Measurements from ENCODE around the gene SGIP1. TPM values are rescaled to one million over a fixed set of nuclear protein-coding genes. Genes with fewer than 3 reads are reported as not detected.

Gene SGIP1
- total RNA-seq, 3 donors from 2014 or later = 3.1 to 6.6 (median 3.5) TPM

- TF ChIP-seq POLR2A (IDR thresholded peaks at IDR 0.05) (no peak), POLR2AphosphoS5 (IDR thresholded peaks at IDR 0.05) (no peak), CTCF (IDR thresholded peaks at IDR 0.05) (no peak)
- Histone ChIP-seq H3K4me1 (no peaks in the 10 kb centered on the region), H3K36me3 (no peaks in the 10 kb centered on the region), H3K27me3 (no peaks in the 10 kb centered on the region), H3K4me3 (no peak overlapping the region), H3K27ac (no peak overlapping the region), H3K9me3 (no peaks in the 10 kb centered on the region)
- DNase-seq (ENCODE audit: low spot score in 2 of 2) = no peak
- intact Hi-C loops (cut with DNase I; ENCODE audit: low total_unique reads) = no loop called here
Observed at GRCh38 chr1:66607458-66607857, 73.5 kb downstream of the SGIP1 start.

- H3K27ac ChIP-seq = no peak overlapping the region
- H3K4me3 ChIP-seq = no peak overlapping the region
- no peaks in the 10 kb centered on the region for H3K27me3 ChIP-seq
- intact Hi-C loops (cut with DNase I; ENCODE audit: low total_unique reads) = loop anchor here (10.0 kb wide), 1 partner anchor 638 kb away; no protein-coding TSS in a partner anchor
- TF ChIP-seq POLR2A (IDR thresholded peaks at IDR 0.05) (no peak), POLR2AphosphoS5 (IDR thresholded peaks at IDR 0.05) (no peak), CTCF (IDR thresholded peaks at IDR 0.05) (no peak)
- no peaks in the 10 kb centered on the region for H3K36me3 ChIP-seq
- H3K9me3 ChIP-seq = no peaks in the 10 kb centered on the region
- DNase-seq (ENCODE audit: low spot score in 2 of 2) = no peak
- H3K4me1 ChIP-seq = no peaks in the 10 kb centered on the region
Observed at GRCh38 chr1:66613187-66613586, 79.2 kb downstream of the SGIP1 start.

- TF ChIP-seq POLR2A (IDR thresholded peaks at IDR 0.05) = no peak
- no peak for TF ChIP-seq CTCF (IDR thresholded peaks at IDR 0.05)
- TF ChIP-seq POLR2AphosphoS5 (IDR thresholded peaks at IDR 0.05) = no peak
- no peak for DNase-seq (ENCODE audit: low spot score in 2 of 2)
- no peak overlapping the region for H3K4me3 ChIP-seq
- H3K36me3 ChIP-seq = no peaks in the 10 kb centered on the region
- no peaks in the 10 kb centered on the region for H3K4me1 ChIP-seq
- H3K9me3 ChIP-seq = no peaks in the 10 kb centered on the region
- no peak overlapping the region for H3K27ac ChIP-seq
- H3K27me3 ChIP-seq = no peaks in the 10 kb centered on the region
- intact Hi-C loops (cut with DNase I; ENCODE audit: low total_unique reads) = loop anchor here (10.0 kb wide), 1 partner anchor 643 kb away; no protein-coding TSS in a partner anchor
Observed at GRCh38 chr1:66617362-66618184, 83.6 kb downstream of the SGIP1 start.

- intact Hi-C loops (cut with DNase I; ENCODE audit: low total_unique reads) = loop anchor here (10.0 kb wide), 1 partner anchor 644 kb away; no protein-coding TSS in a partner anchor
- H3K9me3 ChIP-seq = no peaks in the 10 kb centered on the region
- no peaks in the 10 kb centered on the region for H3K36me3 ChIP-seq
- H3K27me3 ChIP-seq = no peaks in the 10 kb centered on the region
- DNase-seq (ENCODE audit: low spot score in 2 of 2) = no peak
- no peak overlapping the region for H3K4me3 ChIP-seq
- TF ChIP-seq POLR2A (IDR thresholded peaks at IDR 0.05) (no peak), CTCF (IDR thresholded peaks at IDR 0.05) (no peak), POLR2AphosphoS5 (IDR thresholded peaks at IDR 0.05) (no peak)
- no peak overlapping the region for H3K27ac ChIP-seq
- H3K4me1 ChIP-seq = no peaks in the 10 kb centered on the region
Observed at GRCh38 chr1:66618390-66618789, 84.4 kb downstream of the SGIP1 start.

GRCh38 chr1:66623812-66624211 lies 89.9 kb downstream of the SGIP1 start:
- intact Hi-C loops (cut with DNase I; ENCODE audit: low total_unique reads) = no loop called here

More at GRCh38 chr1:66623812-66624211, 89.9 kb downstream of the SGIP1 start:
- no peak overlapping the region for H3K27ac ChIP-seq
- TF ChIP-seq CTCF (IDR thresholded peaks at IDR 0.05) (no peak), POLR2AphosphoS5 (IDR thresholded peaks at IDR 0.05) (no peak), POLR2A (IDR thresholded peaks at IDR 0.05) (no peak)
- no peaks in the 10 kb centered on the region for H3K27me3 ChIP-seq
- H3K9me3 ChIP-seq = no peaks in the 10 kb centered on the region
- H3K4me3 ChIP-seq = no peak overlapping the region
- no peaks in the 10 kb centered on the region for H3K36me3 ChIP-seq
- DNase-seq (ENCODE audit: low spot score in 2 of 2) = no peak
- H3K4me1 ChIP-seq = no peaks in the 10 kb centered on the region
